ENCODE results near the gene BRI3BP. TPM values are rescaled to one million over a fixed set of nuclear protein-coding genes. Genes with fewer than 3 reads are reported as not detected.

Gene BRI3BP
- total and polyA plus RNA-seq, 2 experiments from 2014 or later, result 6.1 to 14.6 TPM

DNA sequence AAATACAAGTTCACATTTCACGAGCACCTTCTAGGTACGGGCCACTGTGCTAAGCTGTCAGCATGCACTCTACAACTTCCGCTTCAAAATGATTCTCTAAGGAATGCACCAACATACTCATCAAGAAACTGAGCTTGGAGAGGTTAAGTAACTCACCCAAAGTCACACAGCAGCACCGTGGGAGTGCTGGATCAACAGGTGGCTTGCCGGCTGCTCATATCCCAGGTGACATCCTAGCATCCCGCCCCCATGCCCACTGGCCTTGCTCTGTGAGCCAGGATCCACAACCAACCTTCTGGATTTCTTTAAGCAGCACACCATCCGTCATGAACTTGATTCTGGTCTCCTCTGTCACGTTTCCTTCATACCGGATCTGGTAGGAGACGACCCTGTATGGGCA, 21.2 kb upstream of the BRI3BP start:
- H3K36me3 ChIP-seq (replicated peaks; ENCODE audit: insufficient read depth, low read depth), result no peaks in the 10 kb centered on the region
- no peaks in the 10 kb centered on the region for H3K4me1 ChIP-seq (ENCODE audit: insufficient read depth)
- H3K79me2 ChIP-seq, result no peaks in the 10 kb centered on the region
- H3K27me3 ChIP-seq, result no peaks in the 10 kb centered on the region
- H2AFZ ChIP-seq, result no peak overlapping the region
- 96% methylated on average over 10 of the region's 10 CpGs for WGBS (ENCODE audit: low lambda C conversion rate, missing lambda C conversion rate)
- H4K20me1 ChIP-seq (ENCODE audit: insufficient read depth, poor library complexity, severe bottlenecking), result no peaks in the 10 kb centered on the region
- no peak for DNase-seq (ENCODE audit: low spot score)
- no peaks in the 10 kb centered on the region for H3K9me2 ChIP-seq (replicated peaks; ENCODE audit: insufficient read depth)
- no peaks in the 10 kb centered on the region for H3K9me3 ChIP-seq (ENCODE audit: low read depth)
- H3K27ac ChIP-seq, result no peak overlapping the region
- no peak for TF ChIP-seq EZH2phosphoT487 (IDR thresholded peaks at IDR 0.05; ENCODE audit: low read depth, severe bottlenecking, unreplicated experiment)
- TF ChIP-seq CTCF (IDR thresholded peaks at IDR 0.05; ENCODE audit: poor library complexity), result no peak
- no peak overlapping the region for H3K4me3 ChIP-seq
- no peak overlapping the region for H3K4me2 ChIP-seq

DNA sequence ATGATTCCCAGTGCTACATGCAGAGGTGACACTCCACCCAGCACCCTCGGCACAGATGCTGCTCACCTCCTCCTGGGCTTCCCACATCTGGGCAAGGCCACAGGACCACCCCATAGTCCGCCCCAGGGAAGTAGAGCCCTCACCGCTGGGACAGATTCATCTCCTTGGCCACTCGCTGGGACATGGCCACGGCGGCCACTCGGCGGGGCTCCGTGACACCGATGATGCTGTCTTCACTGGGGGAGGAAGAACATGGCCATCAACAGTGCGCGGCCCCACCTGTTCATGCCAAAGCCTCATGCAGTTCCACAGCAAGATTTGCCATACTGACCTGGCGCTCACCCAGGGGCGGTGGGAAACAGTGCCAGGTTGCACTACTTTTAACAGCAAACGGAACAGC, 18.2 kb upstream of the BRI3BP start:
- TF ChIP-seq CTCF (IDR thresholded peaks at IDR 0.05; ENCODE audit: poor library complexity) (no peak), EZH2 (IDR thresholded peaks at IDR 0.05; ENCODE audit: borderline replicate concordance) (no peak), EZH2phosphoT487 (IDR thresholded peaks at IDR 0.05; ENCODE audit: low read depth, severe bottlenecking, unreplicated experiment) (no peak)
- 100% methylated on average over 15 of the region's 15 CpGs for WGBS (ENCODE audit: low lambda C conversion rate, missing lambda C conversion rate)
- H3K4me3 ChIP-seq, result no peak overlapping the region
- no peaks in the 10 kb centered on the region for H3K79me2 ChIP-seq
- H3K4me2 ChIP-seq, result no peak overlapping the region
- no peaks in the 10 kb centered on the region for H3K27me3 ChIP-seq
- no peaks in the 10 kb centered on the region for H3K9me2 ChIP-seq (replicated peaks; ENCODE audit: insufficient read depth)
- no peak overlapping the region for H3K27ac ChIP-seq
- no peaks in the 10 kb centered on the region for H4K20me1 ChIP-seq (ENCODE audit: insufficient read depth, poor library complexity, severe bottlenecking)
- no peak for DNase-seq (ENCODE audit: low spot score)
- no peaks in the 10 kb centered on the region for H3K4me1 ChIP-seq (ENCODE audit: insufficient read depth)
- no peaks in the 10 kb centered on the region for H3K36me3 ChIP-seq (replicated peaks; ENCODE audit: insufficient read depth, low read depth)
- no peak overlapping the region for H2AFZ ChIP-seq
- H3K9me3 ChIP-seq (ENCODE audit: low read depth), result no peaks in the 10 kb centered on the region

DNA sequence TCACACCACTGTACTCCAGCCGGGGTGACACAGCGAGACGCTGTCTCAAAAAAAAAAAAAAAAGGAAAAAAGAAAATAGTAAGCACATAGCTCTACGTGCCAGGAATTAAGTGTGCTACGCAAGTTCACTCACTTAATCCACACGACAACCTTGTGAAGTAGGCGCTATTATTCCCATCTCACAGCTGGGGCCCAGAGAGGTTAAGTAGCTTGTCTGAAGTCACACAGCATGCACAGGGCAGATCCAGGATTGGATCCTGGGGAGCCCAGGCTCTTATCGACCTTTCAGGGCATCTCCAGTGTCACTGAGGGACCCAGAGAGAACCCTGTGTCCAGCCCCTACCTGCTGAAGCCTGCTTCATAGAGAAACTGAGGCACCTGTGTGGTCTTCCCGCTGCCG, 16.4 kb upstream of the BRI3BP start:
- H3K79me2 ChIP-seq, result no peaks in the 10 kb centered on the region
- TF ChIP-seq EZH2phosphoT487 (IDR thresholded peaks at IDR 0.05; ENCODE audit: low read depth, severe bottlenecking, unreplicated experiment) (no peak), EZH2 (IDR thresholded peaks at IDR 0.05; ENCODE audit: borderline replicate concordance) (no peak), CTCF (IDR thresholded peaks at IDR 0.05; ENCODE audit: poor library complexity) (no peak)
- H2AFZ ChIP-seq, result no peak overlapping the region
- over 99% methylated on average over 10 of the region's 10 CpGs for WGBS (ENCODE audit: low lambda C conversion rate, missing lambda C conversion rate)
- H3K27me3 ChIP-seq, result no peaks in the 10 kb centered on the region
- DNase-seq (ENCODE audit: low spot score), result no peak
- H3K4me1 ChIP-seq (ENCODE audit: insufficient read depth), result no peaks in the 10 kb centered on the region
- no peak overlapping the region for H3K4me3 ChIP-seq
- no peaks in the 10 kb centered on the region for H3K36me3 ChIP-seq (replicated peaks; ENCODE audit: insufficient read depth, low read depth)
- H3K9me2 ChIP-seq (replicated peaks; ENCODE audit: insufficient read depth), result no peaks in the 10 kb centered on the region
- no peak overlapping the region for H3K4me2 ChIP-seq
- H3K9me3 ChIP-seq (ENCODE audit: low read depth), result no peaks in the 10 kb centered on the region
- H3K27ac ChIP-seq, result no peak overlapping the region
- no peaks in the 10 kb centered on the region for H4K20me1 ChIP-seq (ENCODE audit: insufficient read depth, poor library complexity, severe bottlenecking)

GRCh38 chr12:124979568-124979967, 13.9 kb upstream of the BRI3BP start:
- no peaks in the 10 kb centered on the region for H3K4me1 ChIP-seq (ENCODE audit: insufficient read depth)
- H3K4me2 ChIP-seq, result no peak overlapping the region
- no peak for TF ChIP-seq CTCF (IDR thresholded peaks at IDR 0.05; ENCODE audit: poor library complexity)
- TF ChIP-seq EZH2phosphoT487 (IDR thresholded peaks at IDR 0.05; ENCODE audit: low read depth, severe bottlenecking, unreplicated experiment), result no peak
- no peak for TF ChIP-seq EZH2 (IDR thresholded peaks at IDR 0.05; ENCODE audit: borderline replicate concordance)
- no peaks in the 10 kb centered on the region for H3K79me2 ChIP-seq
- H3K27me3 ChIP-seq, result no peaks in the 10 kb centered on the region
- no peak overlapping the region for H2AFZ ChIP-seq
- H3K4me3 ChIP-seq, result no peak overlapping the region
- no peak for DNase-seq (ENCODE audit: low spot score)
- H3K27ac ChIP-seq, result no peak overlapping the region
- no peaks in the 10 kb centered on the region for H4K20me1 ChIP-seq (ENCODE audit: insufficient read depth, poor library complexity, severe bottlenecking)
- 88% methylated on average over 10 of the region's 10 CpGs for WGBS (ENCODE audit: low lambda C conversion rate, missing lambda C conversion rate)
- H3K9me3 ChIP-seq (ENCODE audit: low read depth), result no peaks in the 10 kb centered on the region
- H3K9me2 ChIP-seq (replicated peaks; ENCODE audit: insufficient read depth), result no peaks in the 10 kb centered on the region
- H3K36me3 ChIP-seq (replicated peaks; ENCODE audit: insufficient read depth, low read depth), result no peaks in the 10 kb centered on the region
